ENCODE measurements around the gene AVPR2.

DNA sequence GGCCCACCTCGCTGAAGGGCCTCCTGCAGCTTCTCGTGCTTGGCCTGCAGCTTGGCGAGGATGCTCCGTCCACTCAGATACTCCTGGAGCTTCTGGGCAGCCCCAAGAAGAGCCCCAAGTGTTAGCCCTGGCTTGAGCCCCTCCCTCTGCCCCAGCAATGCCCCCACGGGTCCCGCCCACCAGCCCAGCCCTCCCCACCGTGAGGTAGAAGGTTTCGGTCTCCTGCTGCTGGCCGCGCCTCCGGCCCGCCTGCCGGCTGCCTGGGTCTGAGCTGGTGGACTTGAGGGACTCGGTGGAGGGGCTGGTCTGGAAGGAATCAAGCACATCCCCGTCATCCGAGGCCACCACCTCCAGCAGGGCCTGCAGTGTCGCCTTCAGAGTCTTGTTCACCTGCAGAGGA lies 8.7 kb downstream of the AVPR2 start:
- TF ChIP-seq EZH2 (IDR thresholded peaks at IDR 0.05; ENCODE audit: borderline replicate concordance, insufficient read depth, low read depth, low read length, poor library complexity, severe bottlenecking), result no peak
- TF ChIP-seq, protein P1, sequence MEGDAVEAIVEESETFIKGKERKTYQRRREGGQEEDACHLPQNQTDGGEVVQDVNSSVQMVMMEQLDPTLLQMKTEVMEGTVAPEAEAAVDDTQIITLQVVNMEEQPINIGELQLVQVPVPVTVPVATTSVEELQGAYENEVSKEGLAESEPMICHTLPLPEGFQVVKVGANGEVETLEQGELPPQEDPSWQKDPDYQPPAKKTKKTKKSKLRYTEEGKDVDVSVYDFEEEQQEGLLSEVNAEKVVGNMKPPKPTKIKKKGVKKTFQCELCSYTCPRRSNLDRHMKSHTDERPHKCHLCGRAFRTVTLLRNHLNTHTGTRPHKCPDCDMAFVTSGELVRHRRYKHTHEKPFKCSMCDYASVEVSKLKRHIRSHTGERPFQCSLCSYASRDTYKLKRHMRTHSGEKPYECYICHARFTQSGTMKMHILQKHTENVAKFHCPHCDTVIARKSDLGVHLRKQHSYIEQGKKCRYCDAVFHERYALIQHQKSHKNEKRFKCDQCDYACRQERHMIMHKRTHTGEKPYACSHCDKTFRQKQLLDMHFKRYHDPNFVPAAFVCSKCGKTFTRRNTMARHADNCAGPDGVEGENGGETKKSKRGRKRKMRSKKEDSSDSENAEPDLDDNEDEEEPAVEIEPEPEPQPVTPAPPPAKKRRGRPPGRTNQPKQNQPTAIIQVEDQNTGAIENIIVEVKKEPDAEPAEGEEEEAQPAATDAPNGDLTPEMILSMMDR (IDR thresholded peaks at IDR 0.05), result no peak
